ENCODE results near the gene MAP4K4.

- TF ChIP-seq EZH2phosphoT487 (conservative IDR thresholded peaks at IDR 0.05; ENCODE audit: low read length) (no peak), CTCF (IDR thresholded peaks at IDR 0.05; ENCODE audit: insufficient read depth, low read length, poor library complexity, severe bottlenecking) (no peak)
Measured at GRCh38 chr2:101809698-101810097, 112.2 kb downstream of the MAP4K4 start.
